NCI-H748 (cell line): Measurements from ENCODE around the gene BTBD6.
A peak's percentile ranks its signal among the peaks of the same experiment; 100 is the strongest.
"Not testable (repeated sequence)": the region's sequence is repeated elsewhere in the genome, so short reads cannot be mapped to it uniquely, and the experiment has no call there.

Source experiments
- DNase-seq: peaks from one replicate; lab custom pipeline; 2025; ENCODE audit not compliant: unreplicated experiment; lab: John Stamatoyannopoulos, UW

BTBD6 gene

DNA sequence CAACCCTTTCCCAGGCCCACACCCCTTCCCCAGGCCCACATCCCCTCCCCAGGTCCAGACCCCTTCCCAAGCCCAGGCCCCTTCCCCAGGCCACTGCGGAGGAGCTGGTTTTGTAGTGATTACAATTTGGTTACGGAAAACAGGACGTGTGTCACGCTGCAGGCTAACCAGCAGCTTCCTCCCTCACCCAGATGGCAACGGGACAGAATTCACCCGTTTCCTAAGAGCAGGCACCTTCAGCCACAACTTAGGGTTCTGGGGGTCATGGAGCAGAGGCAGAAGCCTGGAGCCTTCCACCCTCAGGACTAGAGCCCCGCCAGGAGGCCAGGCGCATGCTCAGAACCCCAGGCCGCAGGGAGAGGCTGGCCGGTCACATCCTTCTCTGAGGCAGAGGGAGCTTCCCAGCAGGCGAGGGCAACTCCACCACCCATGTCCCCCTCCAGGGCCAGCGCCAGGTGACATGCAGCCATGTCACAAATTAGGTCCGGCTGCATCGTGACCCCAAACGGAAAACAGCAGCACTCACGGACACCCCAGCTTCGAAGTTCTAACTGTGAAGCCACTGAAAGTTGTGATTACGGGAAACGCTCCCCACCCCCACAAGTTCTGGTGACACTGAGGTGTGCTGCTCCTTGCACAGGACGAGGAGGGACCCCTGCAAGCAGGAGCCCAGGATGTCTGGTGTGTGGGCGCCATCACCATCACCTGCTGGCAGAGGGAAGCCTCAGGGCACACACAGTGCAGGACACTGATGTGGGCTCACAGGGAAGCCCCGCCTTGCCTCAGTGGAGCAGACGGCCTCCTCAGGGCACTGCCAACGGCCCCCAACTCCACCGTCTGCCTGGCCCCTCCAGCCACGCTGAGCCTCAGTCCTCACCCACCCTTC is 44.7 kb downstream of the BTBD6 start:
- no peak for DNase-seq

DNA sequence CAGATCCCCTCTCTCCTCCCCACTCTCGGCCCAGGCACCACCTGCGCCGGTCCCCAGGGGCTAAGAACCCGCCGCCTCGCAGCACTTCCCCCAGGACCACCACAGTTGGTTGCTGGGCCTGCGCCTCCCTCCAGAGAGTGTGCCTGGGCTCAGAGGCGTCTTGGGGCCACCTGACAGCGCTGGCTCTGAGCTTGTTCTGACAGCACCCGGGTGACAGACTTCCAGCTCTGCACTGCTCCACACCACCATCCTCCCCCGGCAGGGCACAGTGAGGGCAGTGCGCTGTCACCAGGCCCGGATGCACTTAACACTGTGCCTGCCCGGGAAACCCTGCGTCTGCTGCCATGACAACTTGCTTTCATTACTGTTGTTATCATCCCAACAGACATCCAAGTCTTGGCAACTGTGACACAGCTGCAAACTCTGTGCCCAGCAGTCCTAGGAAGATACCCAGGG is 45.8 kb downstream of the BTBD6 start:
- peak; percentile 68 for DNase-seq

DNA sequence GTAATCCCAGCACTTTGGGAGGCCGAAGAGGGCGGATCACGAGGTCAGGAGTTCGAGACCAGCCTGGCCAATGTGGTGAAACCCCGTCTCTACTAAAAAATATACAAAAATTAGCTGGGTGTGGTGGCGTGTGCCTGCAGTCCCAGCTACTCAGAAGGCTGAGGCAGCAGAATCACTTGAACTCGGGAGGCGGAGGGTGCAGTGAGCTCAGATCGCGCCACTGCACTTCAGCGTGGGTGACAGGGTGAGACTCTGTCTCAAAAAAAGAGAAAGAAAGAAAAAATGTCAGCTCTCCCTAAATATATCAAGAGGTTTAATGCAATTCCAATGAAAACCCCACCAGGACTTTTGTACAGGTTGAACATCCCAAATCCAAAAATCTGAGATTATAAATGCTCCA is 49.0 kb downstream of the BTBD6 start:
- not testable (repeated sequence) for DNase-seq

DNA sequence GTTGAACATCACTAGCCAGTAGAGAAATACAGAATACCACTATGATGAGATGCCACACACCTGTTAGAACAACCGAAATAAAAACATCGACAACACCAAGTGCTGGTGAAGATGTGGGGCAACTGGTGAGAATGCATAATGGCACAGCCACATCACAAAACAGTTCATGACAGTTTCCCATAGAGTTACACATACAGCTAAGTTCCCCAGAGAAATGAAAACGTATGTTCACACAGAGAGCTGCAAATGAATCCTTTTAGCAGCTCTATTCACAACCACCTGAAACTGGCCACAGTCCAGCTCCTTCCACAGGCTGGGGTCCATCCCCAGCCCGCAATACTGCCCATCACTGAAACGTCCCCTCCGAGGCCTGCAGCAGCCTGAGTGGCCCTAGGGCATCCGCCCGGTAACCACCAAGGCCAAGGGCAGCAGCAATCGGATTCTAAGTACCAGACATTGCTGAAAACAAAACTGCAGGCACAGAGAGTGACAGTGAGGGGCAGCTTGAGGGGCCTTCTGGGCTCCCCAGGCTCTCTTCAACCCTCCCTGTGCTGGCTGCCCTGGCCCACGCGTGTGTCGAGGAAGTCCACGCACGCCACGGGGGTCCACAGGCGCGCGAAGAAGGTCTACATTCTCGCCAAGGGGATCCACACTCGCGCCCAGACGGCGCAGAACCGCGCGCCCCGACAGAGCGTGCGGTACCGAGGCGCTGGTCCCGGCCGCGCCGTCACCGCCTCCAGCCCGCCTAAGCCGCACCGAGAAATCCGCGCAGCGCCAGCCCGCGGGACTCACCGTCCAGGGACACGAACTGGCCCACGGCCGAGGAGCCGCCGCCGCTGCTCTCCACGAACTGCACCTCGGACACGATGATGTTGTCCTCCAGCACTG is 51.6 kb downstream of the BTBD6 start:
- DNase-seq: peak; percentile 43
